Lung (tissue), 12 donors: ENCODE measurements around the gene ADAMTS4. TPM values are rescaled to one million over a fixed set of nuclear protein-coding genes. Genes with fewer than 3 reads are reported as not detected.

Source experiments
- ATAC-seq: fragments of 200-7000 bp; cut with Tn5 transposase; one replicate; pipeline ENCODE4 v1.9.1; 2020; ENCODE audit warnings: moderate number of reproducible peaks; ENCODE audit not compliant: insufficient read depth, low FRiP score
- DNase-seq, 3 donors: peaks; one replicate each; pipeline ENCODE4 v3.0.0-alpha.2; 2013 to 2017
- H3K27ac ChIP-seq, 2 donors: one replicate each; pipeline ENCODE4 v1.5.1; 2013; ENCODE audit warnings: mild to moderate bottlenecking in 2 of 2, moderate library complexity in 2 of 2, control low read depth in 1 of 2, inconsistent platforms in 1 of 2, low read depth in 1 of 2, low read length in 1 of 2
- H3K27me3 ChIP-seq, 3 donors: one replicate each; pipeline ENCODE4 v1.5.1; 2013; ENCODE audit warnings: low read length in 2 of 3; ENCODE audit not compliant: control insufficient read depth in 3 of 3, insufficient read depth in 3 of 3
- H3K36me3 ChIP-seq, 4 donors: one replicate each; pipeline ENCODE4 v1.5.1; 2013; ENCODE audit warnings: low read length in 4 of 4, mild to moderate bottlenecking in 1 of 4, moderate library complexity in 1 of 4; ENCODE audit not compliant: control insufficient read depth in 4 of 4, insufficient read depth in 4 of 4
- H3K4me1 ChIP-seq, 5 donors: one replicate each; pipeline ENCODE4 v1.5.1; 2013; ENCODE audit warnings: low read length in 5 of 5, mild to moderate bottlenecking in 2 of 5, moderate library complexity in 1 of 5; ENCODE audit not compliant: control insufficient read depth in 5 of 5, insufficient read depth in 5 of 5
- H3K4me3 ChIP-seq: one replicate; pipeline ENCODE4 v1.5.1; 2013; ENCODE audit warnings: mild to moderate bottlenecking, control low read depth, moderate library complexity
- H3K9ac ChIP-seq, 2 donors: one replicate each; pipeline ENCODE4 v1.5.1; 2013; ENCODE audit warnings: low read length in 2 of 2, control low read depth in 1 of 2; ENCODE audit not compliant: insufficient read depth in 1 of 2
- H3K9me3 ChIP-seq, 4 donors: one replicate each; pipeline ENCODE4 v1.5.1; 2013; ENCODE audit warnings: low read length in 3 of 4, mild to moderate bottlenecking in 1 of 4, moderate library complexity in 1 of 4; ENCODE audit not compliant: control insufficient read depth in 4 of 4, insufficient read depth in 3 of 4
- CTCF ChIP-seq: IDR thresholded peaks from 2 replicates; pipeline ENCODE4 v1.5.1; 2012; ENCODE audit warnings: mild to moderate bottlenecking; ENCODE audit errors: control extremely low read depth, extremely low read depth
- WGBS, 2 donors: extraction: QIAGEN DNeasy Blood & Tissue Kit; methylation state at CpG; one replicate each; pipeline ENCODE4 v1.1.7; 2013; 5-methylcytosine and 5-hydroxymethylcytosine counted together
- polyA plus RNA-seq, 2 donors: library from polyadenylated mRNA; stranded (reverse); fragments of 200-250 nt; gene quantifications; one replicate each; pipeline ENCODE4 v1.2.1, GENCODE V29; 2013
- total RNA-seq, 2 donors: library from RNA; depleted of rRNA in 1 of 2; stranded (reverse); fragments of >200 nt in 1 of 2; gene quantifications; one replicate each; pipeline ENCODE4 v1.2.1, GENCODE V29; 2014 to 2021
- donor health status: control.
- donor health status: control.
- donor health status: Bipolar disorder and iron deficiency.
- donor health status: healthy.
- donor health status: DM: yes; HTN: yes; CAD: no.

ADAMTS4 gene
- total and polyA plus RNA-seq, 4 donors = 2.3 to 22.3 (median 13.0) TPM

GRCh38 chr1:161222175-161223019, 23.5 kb upstream of the ADAMTS4 start:
- 74 to 79% methylated on average over 6 of the region's 6 CpGs for WGBS, 2 donors
- H3K9ac ChIP-seq = no peak overlapping the region
- no peak for TF ChIP-seq CTCF

GRCh38 chr1:161220002-161220401, 21.1 kb upstream of the ADAMTS4 start:
- Histone ChIP-seq H3K27ac (no peak overlapping the region), H3K36me3 (no peaks in the 10 kb centered on the region), H3K9ac (no peak overlapping the region), H3K4me3 (no peak overlapping the region), H3K27me3 (no peaks in the 10 kb centered on the region), H3K9me3 (no peaks in the 10 kb centered on the region), H3K4me1 (peaks cover 0 to 3% (median 0%) of the 10 kb centered on the region in 5 donors)
- 84 to 86% methylated on average over 5 of the region's 5 CpGs for WGBS, 2 donors
- no peak for TF ChIP-seq CTCF
- no peak for DNase-seq
- ATAC-seq = no peak

More at GRCh38 chr1:161222175-161223019, 23.5 kb upstream of the ADAMTS4 start:
- Histone ChIP-seq H3K27me3 (no peaks in the 10 kb centered on the region), H3K9me3 (no peaks in the 10 kb centered on the region), H3K27ac (no peak overlapping the region), H3K4me3 (no peak overlapping the region), H3K36me3 (no peaks in the 10 kb centered on the region), H3K4me1 (peaks cover 0 to 16% (median 3%) of the 10 kb centered on the region in 5 donors)
- DNase-seq (no peak), ATAC-seq (no peak)

GRCh38 chr1:161219078-161219892, 20.4 kb upstream of the ADAMTS4 start:
- Histone ChIP-seq H3K4me3 (no peak overlapping the region), H3K4me1 (peaks cover 0 to 3% (median 0%) of the 10 kb centered on the region in 5 donors), H3K9ac (no peak overlapping the region), H3K27ac (no peak overlapping the region), H3K36me3 (peaks cover 0 to 2% (median under 1%) of the 10 kb centered on the region in 4 donors), H3K9me3 (no peaks in the 10 kb centered on the region), H3K27me3 (no peaks in the 10 kb centered on the region)
- WGBS, 2 donors = 88 to 92% methylated on average over 5 of the region's 5 CpGs
- TF ChIP-seq CTCF = no peak
- DNase-seq = no peak
- ATAC-seq = no peak
